Ovary (tissue), 9 donors: ENCODE data around the gene ITGAL. TPM values are rescaled to one million over a fixed set of nuclear protein-coding genes. Genes with fewer than 3 reads are reported as not detected.

Source experiments
- DNase-seq, 5 donors: peaks; one replicate each; pipeline ENCODE4 v3.0.0-alpha.2; 2019 to 2020
- H3K27ac ChIP-seq, 2 donors: fragments of 200-600 bp; one replicate each; pipeline versions ENCODE4 v1.5.1 to v1.8.0; 2019 to 2022
- H3K27me3 ChIP-seq: fragments of 200-600 bp; one replicate; pipeline ENCODE4 v1.8.0; 2022
- H3K36me3 ChIP-seq: fragments of 200-600 bp; sonication (generic); one replicate; pipeline ENCODE4 v1.5.1; 2019
- H3K4me1 ChIP-seq: one replicate; pipeline ENCODE4 v1.8.1; 2013; ENCODE audit warnings: mild to moderate bottlenecking, moderate library complexity; ENCODE audit not compliant: insufficient read depth
- H3K4me3 ChIP-seq: fragments of 200-600 bp; sonication (generic); one replicate; pipeline ENCODE4 v1.5.1; 2017
- H3K9me3 ChIP-seq, 2 donors: fragments of 200-600 bp in 1 of 2; sonication (generic) in 1 of 2; one replicate each; pipeline versions ENCODE4 v1.5.1 to v1.8.1; 2013 to 2019; ENCODE audit warnings: mild to moderate bottlenecking in 1 of 2, moderate library complexity in 1 of 2
- CTCF ChIP-seq, 3 donors: fragments of 450-650 bp in 2 of 3; fragments of 200-600 bp in 1 of 3; IDR thresholded peaks; one replicate each; pipeline versions ENCODE4 v1.5.1 to v1.8.0; 2016 to 2022; ENCODE audit warnings: antibody characterized with exemption in 3 of 3, mild to moderate bottlenecking in 1 of 3
- EP300 ChIP-seq: sonication (generic); formaldehyde crosslinking; IDR thresholded peaks from one replicate; pipeline ENCODE4 v1.6.1; 2017; ENCODE audit warnings: antibody characterized with exemption
- POLR2A ChIP-seq: fragments of 450-650 bp; IDR thresholded peaks from one replicate; pipeline ENCODE4 v1.6.1; 2017; ENCODE audit warnings: antibody characterized with exemption, mild to moderate bottlenecking, moderate library complexity
- WGBS, 3 donors: extraction: QIAGEN DNeasy Blood & Tissue Kit in 1 of 3; methylation state at CpG; one replicate each; pipeline versions ENCODE4 v1.1.5 to v1.1.7; 2013 to 2017; 5-methylcytosine and 5-hydroxymethylcytosine counted together
- intact Hi-C, 4 donors: fragments of 100-400 bp; cut with DNase I; formaldehyde crosslinking; loops; one replicate each; pipeline versions ENCODE4 v1.11.0 to v1.15.1; 2022 to 2023
- polyA plus RNA-seq, 2 donors: library from polyadenylated mRNA; stranded (reverse); fragments of 200-250 nt in 1 of 2; fragments of 350-450 nt in 1 of 2; fragmentation: Illumina TruSeq in 1 of 2; extraction: RNeasy Lipid Tissue Mini Kit (QIAGEN cat#74804) in 1 of 2; gene quantifications; one replicate each; pipeline ENCODE4 v1.2.3, GENCODE V29; 2013 to 2014
- total RNA-seq, 7 donors: library from RNA; depleted of rRNA in 2 of 7; stranded (reverse); fragments of >200 nt in 2 of 7; fragmentation: NEBNext Ultra II Directional in 3 of 7; extraction: Animal tissue kit (Norgen Biotek cat#: 25700) in 3 of 7; gene quantifications; one replicate each; pipeline versions ENCODE4 v1.1.0 to v1.2.4, GENCODE V29; 2016 to 2023
- donor health status: DM: no; HTN: no; CAD: no; lungs with moderate emphysema.
- donor health status: DM: no; HTN: no; CAD: no.
- donor health status: Bipolar disorder and iron deficiency.
- donor health status: DM: yes; HTN: yes; CAD: no.
- donor health status: DM: no; HTN: no; CAD: no.
- donor health status: DM: yes; HTN: yes; CAD: no.

The ITGAL gene
- total and polyA plus RNA-seq, 9 donors = 0.90 to 13.1 (median 2.0) TPM

DNA sequence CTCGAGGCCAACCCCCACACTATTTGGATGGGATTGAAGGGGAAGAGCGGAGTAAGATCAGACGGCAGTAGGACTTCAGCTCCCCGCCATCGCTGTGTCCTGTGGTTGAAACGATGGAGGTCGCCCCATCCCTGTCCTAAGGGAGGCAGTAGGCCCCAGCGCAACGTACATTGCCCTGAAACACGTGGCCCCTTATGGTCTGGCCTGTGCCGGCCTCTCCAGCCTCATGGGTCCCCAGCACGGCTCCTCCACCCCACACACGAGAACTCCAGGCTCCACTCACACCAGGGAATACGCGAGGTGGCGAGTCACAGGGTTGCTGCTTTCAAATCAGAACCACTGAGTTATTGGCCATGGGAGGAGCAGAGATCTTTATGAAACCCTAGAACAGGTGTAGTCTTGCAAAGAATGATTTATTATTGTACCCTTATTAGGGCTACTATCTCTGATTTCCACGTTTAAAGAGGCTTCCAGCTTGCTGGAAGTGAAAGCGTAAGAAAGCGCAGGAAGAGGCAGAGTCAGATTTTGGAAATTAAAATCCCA lies 42.0 kb upstream of the ITGAL start:
- intact Hi-C loops = loop anchor here in 1 of 4 donors (10.0 kb wide), 1 partner anchor 94 kb away; the partner anchor contains the start of gene ZNF768
- WGBS, 3 donors = 39 to 45% (median 43%) methylated on average over 19 of the region's 19 CpGs
- H3K27ac ChIP-seq = peak overlapping the region in 1 of 2 donors; percentile 71
- no peaks in the 10 kb centered on the region for H3K36me3 ChIP-seq
- H3K9me3 ChIP-seq = no peaks in the 10 kb centered on the region
- H3K4me3 ChIP-seq = peak overlapping the region; percentile 57
- no peaks in the 10 kb centered on the region for H3K27me3 ChIP-seq
- TF ChIP-seq POLR2A (no peak), CTCF (IDR thresholded peaks at IDR 0.05) (no peak), EP300 (no peak)
- peak in 2 of 5 donors; percentile 33 to 47 for DNase-seq
- peaks cover 7% of the 10 kb centered on the region for H3K4me1 ChIP-seq

GRCh38 chr16:30434852-30435251 lies 37.7 kb upstream of the ITGAL start:
- Histone ChIP-seq H3K4me1 (peaks cover 5% of the 10 kb centered on the region), H3K36me3 (no peaks in the 10 kb centered on the region), H3K27me3 (no peaks in the 10 kb centered on the region), H3K27ac (no peak overlapping the region), H3K9me3 (no peaks in the 10 kb centered on the region), H3K4me3 (no peak overlapping the region)
- TF ChIP-seq CTCF (IDR thresholded peaks at IDR 0.05) = no peak
- no peak for TF ChIP-seq EP300
- TF ChIP-seq POLR2A = no peak
- no peak for DNase-seq
- intact Hi-C loops = loop anchor here in 2 of 4 donors (5.0 to 10.0 kb wide), 2 partner anchors 87 to 90 kb away; partner anchors contain the start of gene ZNF768 (in 1 of the 2)
- 64 to 69% (median 66%) methylated on average over 4 of the region's 4 CpGs for WGBS, 3 donors

GRCh38 chr16:30437511-30438046 lies 35.0 kb upstream of the ITGAL start:
- H3K27ac ChIP-seq = no peak overlapping the region
- no peaks in the 10 kb centered on the region for H3K4me1 ChIP-seq
- no peak for TF ChIP-seq POLR2A
- no peak for TF ChIP-seq CTCF (IDR thresholded peaks at IDR 0.05)
- no peak for TF ChIP-seq EP300
- no peak for DNase-seq
- 65 to 82% (median 67%) methylated on average over 3 of the region's 3 CpGs for WGBS, 3 donors
- H3K27me3 ChIP-seq = no peaks in the 10 kb centered on the region
- no peak overlapping the region for H3K4me3 ChIP-seq
- H3K36me3 ChIP-seq = no peaks in the 10 kb centered on the region
- intact Hi-C loops = loop anchor here in 2 of 4 donors (5.0 to 10.0 kb wide), 2 partner anchors 85 to 87 kb away; partner anchors contain the start of gene ZNF768 (in 1 of the 2)
- H3K9me3 ChIP-seq = no peaks in the 10 kb centered on the region

GRCh38 chr16:30438835-30439234 lies 33.7 kb upstream of the ITGAL start:
- 89 to 90% (median 89%) methylated on average over 5 of the region's 5 CpGs for WGBS, 3 donors
- Histone ChIP-seq H3K4me3 (no peak overlapping the region), H3K9me3 (no peaks in the 10 kb centered on the region), H3K27ac (no peak overlapping the region), H3K27me3 (no peaks in the 10 kb centered on the region), H3K4me1 (no peaks in the 10 kb centered on the region), H3K36me3 (no peaks in the 10 kb centered on the region)
- no peak for DNase-seq
- TF ChIP-seq EP300 = no peak
- TF ChIP-seq CTCF (IDR thresholded peaks at IDR 0.05) = no peak
- intact Hi-C loops = loop anchor here in 2 of 4 donors (5.0 to 10.0 kb wide), 2 partner anchors 83 to 86 kb away; partner anchors contain the start of gene ZNF768 (in 1 of the 2)
